Measurements from ENCODE around the gene HCCS.
"Not testable (repeated sequence)": the region's sequence is repeated elsewhere in the genome, so short reads cannot be mapped to it uniquely, and the experiment has no call there.

Gene HCCS

DNA sequence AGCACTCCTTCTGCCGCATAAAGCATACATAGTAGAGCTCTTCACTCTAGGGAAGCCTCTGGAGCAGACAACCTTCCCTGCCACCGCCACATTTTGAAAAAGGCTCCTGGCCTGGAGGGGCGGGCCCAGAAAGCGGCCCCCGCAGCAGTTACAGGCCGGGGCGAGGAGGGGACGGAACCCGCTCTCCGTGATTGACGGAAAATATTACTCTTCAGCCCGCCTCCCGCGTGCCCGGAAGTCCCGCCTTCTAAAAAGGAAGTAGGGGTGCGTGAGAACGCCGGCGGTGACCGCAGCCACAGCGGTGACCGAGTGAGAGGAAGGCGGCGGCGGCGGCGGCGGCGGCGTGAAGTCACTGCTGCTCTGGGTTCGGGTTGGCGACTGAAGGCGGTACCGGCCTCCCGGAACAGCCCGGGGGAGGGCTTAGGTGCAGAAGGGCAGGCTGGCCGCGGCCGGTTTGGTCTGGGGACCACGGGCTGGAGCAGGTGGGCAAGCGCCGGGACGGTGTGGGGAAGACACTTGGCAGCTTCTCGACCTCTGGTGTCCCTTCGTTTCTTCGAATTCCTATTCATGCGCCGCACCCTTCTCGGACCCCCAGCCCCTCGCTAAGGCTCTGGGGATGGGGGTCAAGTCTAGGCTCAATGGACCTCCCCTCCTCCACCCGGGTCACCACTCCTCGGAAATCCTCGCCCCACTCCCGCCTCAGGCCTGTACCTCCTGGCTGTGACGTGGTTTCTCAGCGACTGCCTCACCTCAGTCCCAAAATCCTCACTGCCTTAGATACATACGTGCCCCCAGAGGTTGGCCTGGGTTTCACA, at the start of gene HCCS:
TSS of gene HCCS (plus strand) at position 296 of the 815 bp plus-strand sequence. CDS start 729 bp downstream, outside the sequence.
- ATAC-seq: peak; percentile 87 to 91

DNA sequence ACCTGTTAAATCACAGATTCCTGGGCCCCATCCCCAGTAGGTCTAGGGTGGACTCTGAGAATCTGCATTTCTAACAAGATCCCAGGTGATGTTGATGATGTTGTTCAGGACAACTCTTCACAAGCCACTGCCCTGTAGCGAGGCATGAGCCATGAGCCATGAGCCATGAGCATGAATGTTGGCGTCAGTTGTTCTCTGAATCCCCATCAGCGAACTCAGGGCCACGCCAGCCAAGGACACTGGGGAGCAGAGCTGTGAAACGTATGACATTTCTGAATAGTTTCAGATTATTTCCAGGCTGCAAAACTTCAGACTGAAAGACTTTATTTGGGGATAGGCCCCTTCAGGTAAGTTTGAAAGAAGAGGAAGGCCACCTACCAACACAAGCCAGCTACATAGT, 46.9 kb upstream of the HCCS start:
- no peak for ATAC-seq

- no peak for ATAC-seq
These were observed 46.1 kb upstream of the HCCS start for GRCh38 chrX:11064851-11065600.

DNA sequence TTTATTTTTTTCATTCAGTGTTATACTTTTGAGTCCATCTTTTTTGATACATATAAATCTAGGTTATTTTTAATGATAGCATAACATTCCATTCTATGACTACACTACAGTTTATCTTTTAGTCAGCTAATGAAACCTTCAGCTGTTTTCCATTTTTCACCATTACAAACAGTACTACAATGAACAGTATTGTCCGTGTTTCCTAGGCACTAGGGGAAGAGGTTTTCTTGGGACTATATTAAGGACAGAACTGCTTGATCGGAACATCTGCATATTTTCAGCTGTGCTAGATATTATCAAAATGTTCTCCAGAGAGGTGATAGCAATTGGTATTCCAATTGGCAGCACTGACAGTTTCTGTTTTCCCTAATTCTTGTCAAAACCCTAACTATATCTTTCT, 44.3 kb upstream of the HCCS start:
- no peak for ATAC-seq

DNA sequence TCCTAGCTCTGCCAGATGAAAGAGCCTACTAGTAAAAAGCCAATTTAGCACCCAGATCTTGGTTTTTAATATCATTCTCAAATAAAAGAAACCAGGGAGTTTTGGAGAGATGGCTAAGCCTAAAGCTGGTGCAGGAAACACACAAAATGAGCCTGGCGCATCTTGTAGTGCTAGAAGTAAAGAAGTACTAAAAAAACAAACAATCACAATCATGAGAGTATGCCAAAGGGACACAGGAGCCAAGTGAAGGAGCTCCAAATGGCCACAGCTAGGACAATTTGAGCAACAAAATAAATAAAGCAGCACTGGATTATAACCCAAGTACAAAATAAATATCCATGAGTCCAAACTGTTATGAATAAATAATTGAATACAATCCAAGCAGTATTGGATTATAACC, 37.8 kb upstream of the HCCS start:
- ATAC-seq: no peak

DNA sequence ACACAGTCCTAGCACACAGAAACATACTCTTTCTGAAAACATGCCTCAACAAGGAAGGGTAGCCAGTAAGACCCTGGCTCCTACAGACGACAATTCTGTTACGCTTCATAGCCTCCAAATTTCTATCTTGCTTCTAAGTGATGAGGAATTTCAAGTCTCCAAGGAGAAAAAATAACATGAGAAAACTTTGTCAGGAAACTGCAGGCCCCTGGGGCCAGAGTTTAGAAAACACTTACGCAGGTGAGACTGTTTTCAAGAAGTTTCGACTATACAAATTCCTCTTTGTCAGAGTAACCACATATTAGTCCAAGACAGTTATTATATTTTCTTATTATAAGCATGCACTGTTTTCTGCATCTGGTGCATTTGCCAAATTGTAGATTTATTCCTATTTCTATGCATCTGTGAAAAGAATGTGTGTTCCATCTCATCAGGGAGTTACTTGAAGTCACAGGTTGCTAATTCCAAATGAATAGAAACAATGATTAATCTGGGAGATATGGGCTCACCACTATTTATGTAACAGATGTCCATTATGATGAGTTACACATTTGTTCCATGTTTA, 30.3 kb upstream of the HCCS start:
- no peak for ATAC-seq

- no peak for ATAC-seq
These were observed 29.6 kb upstream of the HCCS start for GRCh38 chrX:11081511-11081910.

DNA sequence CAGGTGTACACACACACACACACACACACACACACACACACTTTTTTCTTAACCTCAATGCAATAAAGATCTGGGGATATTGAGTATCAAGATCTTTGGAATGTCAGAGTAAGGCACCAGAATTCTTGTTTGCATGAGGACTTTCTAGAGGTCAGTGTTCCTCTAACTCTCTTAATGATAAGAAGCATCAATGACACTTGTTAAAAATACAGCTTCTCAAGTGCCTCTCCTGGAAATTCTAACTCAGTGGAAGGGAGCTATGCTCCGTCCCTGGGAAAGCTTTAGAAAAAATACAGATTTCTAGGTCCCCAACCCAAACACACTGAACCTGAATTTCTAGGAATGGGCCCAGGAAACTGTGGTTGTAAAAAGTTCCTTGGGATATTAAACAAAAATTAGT, 25.8 kb upstream of the HCCS start:
- ATAC-seq: no peak

- no peak for ATAC-seq
These were observed 21.3 kb upstream of the HCCS start for GRCh38 chrX:11089802-11090201.

- no peak for ATAC-seq
These were observed 13.2 kb upstream of the HCCS start for GRCh38 chrX:11097933-11098332.

DNA sequence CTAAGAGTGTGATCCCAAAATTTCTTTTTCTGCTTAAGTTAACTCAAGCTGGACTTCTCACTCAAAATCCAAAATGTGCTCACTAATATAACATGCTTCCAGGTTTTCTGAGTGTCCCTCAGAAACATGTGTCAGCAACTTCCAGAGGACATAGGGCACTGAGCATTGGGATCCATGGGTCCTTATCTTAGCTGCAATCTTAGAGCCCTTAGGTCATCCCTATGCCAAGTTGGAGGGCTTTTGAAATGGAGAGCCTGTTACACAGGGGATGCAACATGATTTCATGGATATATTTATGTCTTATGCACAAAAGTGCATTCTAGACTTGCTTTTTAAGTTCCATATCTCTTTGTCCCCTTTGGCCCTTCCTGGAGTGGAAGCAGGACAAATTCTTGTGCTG, 11.7 kb upstream of the HCCS start:
- no peak for ATAC-seq

DNA sequence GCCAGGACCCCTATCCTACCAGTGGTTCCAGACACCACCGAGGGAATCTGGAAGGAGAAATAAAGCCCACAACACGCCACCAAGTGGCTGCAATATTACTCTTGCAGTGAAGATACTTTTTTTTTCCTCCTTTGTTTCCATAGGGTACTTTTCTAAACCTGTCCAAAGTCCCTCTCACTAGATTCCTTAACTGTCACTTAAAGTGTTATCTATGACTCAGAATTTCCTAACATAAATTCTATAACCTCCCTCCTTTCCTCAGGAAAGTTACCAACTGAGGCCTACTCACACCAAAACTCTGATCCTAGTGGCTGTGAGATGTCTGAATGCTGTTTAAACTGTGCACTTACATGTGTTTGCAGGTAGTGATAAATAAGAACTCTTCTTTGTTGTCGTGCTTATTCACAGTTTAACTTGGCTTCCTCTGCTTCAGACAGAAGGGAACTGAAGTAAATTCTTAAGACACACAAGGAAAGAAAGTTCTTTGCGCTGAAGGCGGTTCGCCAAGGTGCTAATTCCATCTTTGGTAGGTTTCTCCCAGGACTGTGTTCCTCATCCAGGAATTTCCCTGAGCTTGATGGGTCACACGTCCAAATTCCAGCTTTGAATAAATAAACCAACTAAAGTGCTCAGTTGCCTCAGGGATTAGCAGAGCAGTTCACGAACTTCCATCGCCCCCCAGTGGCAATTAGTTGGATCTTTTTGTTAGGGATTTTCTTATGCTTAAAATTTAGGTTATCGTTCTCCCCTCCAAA, 10.7 kb upstream of the HCCS start:
- no peak for ATAC-seq

DNA sequence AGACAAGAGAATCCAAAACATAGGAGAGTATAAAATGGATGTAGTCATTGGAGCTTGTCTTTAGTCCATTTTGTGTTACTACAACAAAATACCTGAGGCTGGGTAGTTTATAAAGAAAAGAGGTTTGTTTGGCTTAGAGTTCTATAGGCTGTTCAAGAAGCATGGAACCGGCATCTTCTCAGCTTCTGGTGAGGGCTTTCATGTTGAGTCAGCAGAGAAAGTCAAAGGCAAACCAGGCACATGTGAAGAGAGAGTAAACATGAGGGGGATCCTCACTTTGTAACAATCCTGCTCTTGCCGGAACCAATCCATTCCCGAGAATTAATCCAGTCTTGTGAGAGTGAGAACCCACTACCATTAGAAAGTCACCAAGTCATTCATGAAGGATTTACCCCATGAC, 8.1 kb upstream of the HCCS start:
- ATAC-seq: no peak

- peak in 1 of 2 donors; percentile 43 for ATAC-seq
These were observed 7.4 kb upstream of the HCCS start for GRCh38 chrX:11103751-11104150.

GRCh38 chrX:11105080-11105479, 6.1 kb upstream of the HCCS start:
- no peak for ATAC-seq

- ATAC-seq: no peak
These were observed 2.7 kb upstream of the HCCS start for GRCh38 chrX:11108253-11108941.

DNA sequence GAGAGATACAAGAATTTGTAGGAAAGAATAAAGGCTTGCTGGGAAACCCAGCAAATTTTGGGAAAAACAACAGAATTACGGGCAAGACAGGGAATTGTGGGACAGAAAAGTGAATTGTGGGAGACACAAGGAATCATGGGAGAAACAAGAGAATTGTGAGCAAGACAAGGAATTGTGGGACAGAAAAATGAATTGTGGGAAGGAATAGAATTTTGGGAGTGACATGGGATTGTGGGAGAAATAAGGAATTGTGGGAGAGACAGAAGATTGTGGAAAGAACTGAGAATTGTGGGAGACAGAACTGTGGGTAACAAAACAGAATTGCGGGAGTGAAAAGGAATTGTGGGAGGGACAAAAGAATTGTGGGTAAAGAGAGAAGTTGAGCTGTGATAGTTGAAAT, 1.2 kb upstream of the HCCS start:
- ATAC-seq: no peak

GRCh38 chrX:11111947-11112346, 815 bp downstream of the HCCS start:
- ATAC-seq: no peak

DNA sequence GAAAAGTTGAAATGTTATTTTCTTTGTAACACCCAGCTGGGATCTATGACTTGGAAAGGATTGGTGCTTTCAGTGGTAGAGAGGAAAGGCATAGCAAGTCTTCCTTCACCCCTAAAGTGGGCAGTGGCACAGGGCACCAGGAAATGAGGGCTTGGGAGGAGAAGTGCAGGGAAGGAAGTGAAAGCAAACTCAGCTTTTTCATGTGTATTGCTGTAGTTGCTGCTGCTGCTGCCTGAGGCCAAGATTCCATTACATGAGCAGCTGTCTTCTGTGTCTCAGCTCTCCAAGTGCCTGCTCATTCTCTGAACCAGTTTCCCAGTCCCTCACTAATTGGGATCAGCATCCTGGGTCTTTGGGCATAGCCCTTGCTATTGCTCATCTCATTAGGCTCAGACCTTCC, 2.6 kb downstream of the HCCS start:
- no peak for ATAC-seq

DNA sequence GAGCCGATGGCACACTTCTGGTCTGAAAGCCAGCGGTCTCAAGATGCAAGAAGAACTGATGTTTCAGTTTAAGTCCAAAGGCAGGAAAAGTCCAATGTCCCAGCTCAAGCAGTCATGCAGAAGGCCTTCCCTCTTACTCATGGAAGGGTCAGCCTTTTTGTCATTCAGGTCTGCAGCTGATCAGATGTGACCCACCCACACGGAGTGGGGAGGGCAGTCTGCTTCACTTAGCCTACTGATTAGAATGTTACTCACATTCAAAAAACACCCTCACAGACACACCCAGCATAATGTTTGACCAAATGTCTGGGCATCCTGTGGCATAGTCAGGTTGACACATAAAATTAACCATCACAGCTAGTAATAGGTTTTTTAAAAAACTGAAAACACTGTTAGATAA, 6.6 kb downstream of the HCCS start:
- ATAC-seq: no peak

GRCh38 chrX:11119313-11119943, 8.3 kb downstream of the HCCS start:
- no peak for ATAC-seq

DNA sequence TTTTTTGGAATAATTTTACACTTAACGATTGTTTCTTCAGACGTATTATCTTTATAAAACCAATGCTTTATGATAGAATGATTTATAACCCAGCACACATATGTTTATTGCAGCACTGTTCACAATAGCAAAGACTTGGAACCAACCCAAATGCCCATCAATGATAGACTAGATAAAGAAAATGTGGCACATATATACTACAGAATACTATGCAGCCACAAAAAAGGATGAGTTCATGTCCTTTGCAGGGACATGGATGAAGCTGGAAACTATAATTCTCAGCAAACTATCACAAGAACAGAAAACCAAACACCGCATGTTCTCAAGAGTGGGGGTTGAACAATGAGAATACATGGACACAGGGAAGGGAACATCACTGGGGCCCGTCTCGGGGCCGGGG, 12.0 kb downstream of the HCCS start:
- not testable (repeated sequence) for ATAC-seq

All from activated CD4-positive, CD25-positive, alpha-beta regulatory T cell treated with anti-CD3 and anti-CD28 coated beads, Interleukin-2, amount 50 U/mL, for 24 hours (primary cell).